ENCODE measurements around the gene CNMD. TPM values are rescaled to one million over a fixed set of nuclear protein-coding genes. Genes with fewer than 3 reads are reported as not detected.
A peak's percentile ranks its signal among the peaks of the same experiment; 100 is the strongest.

Gene CNMD
- total RNA-seq, 1 donor from 2014 or later: 0.78 TPM

GRCh38 chr13:52744842-52745375 is 5.3 kb upstream of the CNMD start:
- Mint-ChIP-seq H3K9me3 (peaks cover 5% of the 10 kb centered on the region), H3K27me3 (ENCODE audit: low read depth) (peaks cover 47% of the 10 kb centered on the region), H3K4me3 (no peak overlapping the region), H3K27ac (no peak overlapping the region), H3K36me3 (no peaks in the 10 kb centered on the region), H3K4me1 (no peaks in the 10 kb centered on the region)
- DNase-seq (ENCODE audit: low spot score in 2 of 2, unreplicated experiment in 2 of 2): no peak
- no peak for TF ChIP-seq CTCF (IDR thresholded peaks at IDR 0.05; ENCODE audit: unreplicated experiment)

- Mint-ChIP-seq H3K27me3 (ENCODE audit: low read depth) (peaks cover 55% of the 10 kb centered on the region), H3K4me1 (peaks cover 4% of the 10 kb centered on the region), H3K9me3 (peaks cover 5% of the 10 kb centered on the region), H3K36me3 (no peaks in the 10 kb centered on the region), H3K27ac (no peak overlapping the region), H3K4me3 (no peak overlapping the region)
- no peak for TF ChIP-seq CTCF (IDR thresholded peaks at IDR 0.05; ENCODE audit: unreplicated experiment)
- DNase-seq (ENCODE audit: low spot score in 2 of 2, unreplicated experiment in 2 of 2): no peak
Measured at GRCh38 chr13:52743988-52744387, 4.4 kb upstream of the CNMD start.

GRCh38 chr13:52743569-52743968 is 3.9 kb upstream of the CNMD start:
- Mint-ChIP-seq H3K27ac (no peak overlapping the region), H3K4me1 (peaks cover 6% of the 10 kb centered on the region), H3K9me3 (peaks cover 5% of the 10 kb centered on the region), H3K27me3 (ENCODE audit: low read depth) (peaks cover 57% of the 10 kb centered on the region), H3K36me3 (no peaks in the 10 kb centered on the region), H3K4me3 (no peak overlapping the region)
- TF ChIP-seq CTCF (IDR thresholded peaks at IDR 0.05; ENCODE audit: unreplicated experiment): no peak
- no peak for DNase-seq (ENCODE audit: low spot score in 2 of 2, unreplicated experiment in 2 of 2)

GRCh38 chr13:52738719-52739467 is 727 bp downstream of the CNMD start:
- H3K4me3 Mint-ChIP-seq: peak overlapping the region; percentile 66
- H3K27ac Mint-ChIP-seq: no peak overlapping the region
- peaks cover 58% of the 10 kb centered on the region for H3K27me3 Mint-ChIP-seq (ENCODE audit: low read depth)
- peak; percentile 65 for TF ChIP-seq CTCF (IDR thresholded peaks at IDR 0.05; ENCODE audit: unreplicated experiment)
- H3K9me3 Mint-ChIP-seq: peaks cover 5% of the 10 kb centered on the region
- DNase-seq (ENCODE audit: low spot score in 2 of 2, unreplicated experiment in 2 of 2): peak; percentile 33 to 71
- no peaks in the 10 kb centered on the region for H3K36me3 Mint-ChIP-seq
- H3K4me1 Mint-ChIP-seq: peaks cover 11% of the 10 kb centered on the region

- H3K27ac Mint-ChIP-seq: no peak overlapping the region
- no peak for TF ChIP-seq CTCF (IDR thresholded peaks at IDR 0.05; ENCODE audit: unreplicated experiment)
- peaks cover 11% of the 10 kb centered on the region for H3K4me1 Mint-ChIP-seq
- H3K36me3 Mint-ChIP-seq: no peaks in the 10 kb centered on the region
- peaks cover 61% of the 10 kb centered on the region for H3K27me3 Mint-ChIP-seq (ENCODE audit: low read depth)
- H3K9me3 Mint-ChIP-seq: peaks cover 5% of the 10 kb centered on the region
- H3K4me3 Mint-ChIP-seq: peak overlapping the region; percentile 66
- DNase-seq (ENCODE audit: low spot score in 2 of 2, unreplicated experiment in 2 of 2): no peak
Measured at GRCh38 chr13:52737965-52738364, 1.7 kb downstream of the CNMD start.

All from mesothelial cell of epicardium (in vitro differentiated cells).